MCF 10A (cell line): ENCODE results near the gene TRAPPC4. TPM values are rescaled to one million over a fixed set of nuclear protein-coding genes. Genes with fewer than 3 reads are reported as not detected.

Experiments used
- BruUV-seq: library from RNA; stranded (reverse); fragments of 400-500 nt; replicated peaks from 2 replicates; lab custom pipeline; 2021; lab: Mats Ljungman, UMichigan
- CTCF ChIA-PET: fragments of 300-600 bp; sonication (Branson Sonifier 250); formaldehyde crosslinking; extraction: SDS; loops from one replicate; lab custom pipeline; 2021; ENCODE audit warnings: antibody characterized with exemption, inconsistent platforms; lab: Yijun Ruan, JAX
- POLR2A ChIA-PET: fragments of 300-600, 350-650 bp; sonication (Branson Sonifier 250); formaldehyde crosslinking; extraction: SDS; loops from one replicate; lab custom pipeline; 2020; ENCODE audit warnings: antibody characterized with exemption, inconsistent platforms; lab: Yijun Ruan, JAX
- DNase-seq: peaks from one replicate; pipeline ENCODE4 v3.0.0-alpha.2; 2018; ENCODE audit not compliant: unreplicated experiment
- H3K27ac Mint-ChIP-seq: one replicate; pipeline ENCODE4 v1.8.0; 2022; ENCODE audit warnings: mild to moderate bottlenecking, low read depth, mixed read lengths; ENCODE audit not compliant: unreplicated experiment
- H3K27me3 Mint-ChIP-seq: one replicate; pipeline ENCODE4 v1.8.0; 2022; ENCODE audit warnings: mixed read lengths; ENCODE audit not compliant: insufficient read depth, unreplicated experiment
- H3K36me3 Mint-ChIP-seq: one replicate; pipeline ENCODE4 v1.8.0; 2022; ENCODE audit warnings: mild to moderate bottlenecking, moderate library complexity, mixed read lengths; ENCODE audit not compliant: insufficient read depth, unreplicated experiment
- H3K4me1 Mint-ChIP-seq: one replicate; pipeline ENCODE4 v1.8.0; 2022; ENCODE audit warnings: mixed read lengths; ENCODE audit not compliant: insufficient read depth, unreplicated experiment
- H3K4me3 Mint-ChIP-seq: one replicate; pipeline ENCODE4 v1.8.0; 2022; ENCODE audit warnings: mild to moderate bottlenecking, moderate library complexity, mixed read lengths; ENCODE audit not compliant: unreplicated experiment
- H3K9me3 Mint-ChIP-seq: one replicate; pipeline ENCODE4 v1.8.0; 2022; ENCODE audit warnings: mixed read lengths; ENCODE audit not compliant: unreplicated experiment
- CTCF ChIP-seq: fragments of 200-600 bp; IDR thresholded peaks from one replicate; pipeline ENCODE4 v1.8.0; 2022; ENCODE audit warnings: antibody characterized with exemption, mild to moderate bottlenecking; ENCODE audit not compliant: unreplicated experiment
- intact Hi-C: fragments of 100-400 bp; cut with micrococcal nuclease; formaldehyde crosslinking; loops from 2 replicates; pipeline ENCODE4 v1.14.1; 2022
- total RNA-seq: library from RNA; stranded (reverse); gene quantifications from 2 replicates; pipeline ENCODE4 v1.2.3, GENCODE V29; 2022

Gene TRAPPC4
- total RNA-seq, 1 experiment from 2014 or later, result 78.6 TPM

- H3K9me3 Mint-ChIP-seq, result no peaks in the 10 kb centered on the region
- H3K4me1 Mint-ChIP-seq, result no peaks in the 10 kb centered on the region
- BruUV-seq, result no TSS peak
- ChIA-PET POLR2A (interaction anchor here (14.9 to 15.1 kb wide), 2 partner anchors 6 to 7 kb away, joined by 286 read pairs; partner anchors contain the start of genes CENATAC, RPS25 and TRAPPC4), CTCF (no interaction called here)
- TF ChIP-seq CTCF, result no peak
- no peaks in the 10 kb centered on the region for H3K27me3 Mint-ChIP-seq
- intact Hi-C loops, result no loop called here
- H3K36me3 Mint-ChIP-seq, result peaks cover 84% of the 10 kb centered on the region
- H3K27ac Mint-ChIP-seq, result no peak overlapping the region
- no peak overlapping the region for H3K4me3 Mint-ChIP-seq
- no peak for DNase-seq
These were observed 11.9 kb upstream of the TRAPPC4 start for GRCh38 chr11:119006656-119007055.

- TF ChIP-seq CTCF, result no peak
- Mint-ChIP-seq H3K27me3 (no peaks in the 10 kb centered on the region), H3K4me3 (no peak overlapping the region), H3K4me1 (peaks cover 14% of the 10 kb centered on the region), H3K9me3 (no peaks in the 10 kb centered on the region), H3K27ac (no peak overlapping the region), H3K36me3 (peaks cover 84% of the 10 kb centered on the region)
- CTCF ChIA-PET, result interaction anchor here (0.6 to 1.7 kb wide), 3 partner anchors 10 to 873 kb away, joined by 3 to 6 read pairs (median 3); no protein-coding TSS in a partner anchor
- POLR2A ChIA-PET, result interaction anchor here (0.7 to 15.1 kb wide), 3 partner anchors 8 to 19 kb away, joined by 3 to 286 read pairs (median 3); partner anchors contain the start of genes CENATAC and SLC37A4
- no peak for DNase-seq
- intact Hi-C loops, result no loop called here
- no TSS peak for BruUV-seq
These were observed 7.0 kb upstream of the TRAPPC4 start for GRCh38 chr11:119011476-119012053.

DNA sequence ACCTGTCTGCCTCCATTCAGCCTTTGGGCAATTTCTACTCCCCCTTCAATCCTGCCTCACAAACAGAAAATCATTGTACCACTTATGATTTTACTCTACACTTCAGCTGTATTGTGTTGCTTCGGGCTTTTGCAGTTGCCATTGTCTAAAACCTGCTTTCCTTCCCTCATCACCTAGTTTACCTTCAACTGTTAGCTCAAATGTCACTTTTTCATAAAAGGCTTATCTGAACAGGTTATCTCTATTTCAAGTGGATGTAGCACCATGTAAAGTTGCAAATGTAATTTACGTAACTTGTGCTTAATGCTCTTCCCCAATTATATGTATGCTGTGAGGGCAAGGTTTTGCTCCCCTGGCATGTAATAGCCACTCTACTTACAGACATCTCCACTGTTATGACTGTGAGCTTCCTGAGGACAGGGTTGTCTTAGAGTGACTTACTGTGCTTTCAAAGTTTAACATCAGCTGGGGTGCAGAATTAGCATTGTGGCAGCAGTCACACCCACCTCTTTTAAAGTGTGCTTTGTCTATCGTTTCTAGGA lies 5.9 kb upstream of the TRAPPC4 start:
- Mint-ChIP-seq H3K4me1 (peaks cover 16% of the 10 kb centered on the region), H3K27ac (no peak overlapping the region), H3K4me3 (no peak overlapping the region), H3K9me3 (no peaks in the 10 kb centered on the region), H3K27me3 (no peaks in the 10 kb centered on the region), H3K36me3 (peaks cover 84% of the 10 kb centered on the region)
- no TSS peak for BruUV-seq
- POLR2A ChIA-PET, result interaction anchor here (0.7 to 15.1 kb wide), 3 partner anchors 12 to 90 kb away, joined by 3 to 286 read pairs (median 3); partner anchors contain the start of genes CENATAC and SLC37A4
- TF ChIP-seq CTCF, result no peak
- intact Hi-C loops, result no loop called here
- DNase-seq, result no peak
- CTCF ChIA-PET, result interaction anchor here (0.6 to 1.7 kb wide), 3 partner anchors 9 to 354 kb away, joined by 3 to 6 read pairs (median 4); no protein-coding TSS in a partner anchor

DNA sequence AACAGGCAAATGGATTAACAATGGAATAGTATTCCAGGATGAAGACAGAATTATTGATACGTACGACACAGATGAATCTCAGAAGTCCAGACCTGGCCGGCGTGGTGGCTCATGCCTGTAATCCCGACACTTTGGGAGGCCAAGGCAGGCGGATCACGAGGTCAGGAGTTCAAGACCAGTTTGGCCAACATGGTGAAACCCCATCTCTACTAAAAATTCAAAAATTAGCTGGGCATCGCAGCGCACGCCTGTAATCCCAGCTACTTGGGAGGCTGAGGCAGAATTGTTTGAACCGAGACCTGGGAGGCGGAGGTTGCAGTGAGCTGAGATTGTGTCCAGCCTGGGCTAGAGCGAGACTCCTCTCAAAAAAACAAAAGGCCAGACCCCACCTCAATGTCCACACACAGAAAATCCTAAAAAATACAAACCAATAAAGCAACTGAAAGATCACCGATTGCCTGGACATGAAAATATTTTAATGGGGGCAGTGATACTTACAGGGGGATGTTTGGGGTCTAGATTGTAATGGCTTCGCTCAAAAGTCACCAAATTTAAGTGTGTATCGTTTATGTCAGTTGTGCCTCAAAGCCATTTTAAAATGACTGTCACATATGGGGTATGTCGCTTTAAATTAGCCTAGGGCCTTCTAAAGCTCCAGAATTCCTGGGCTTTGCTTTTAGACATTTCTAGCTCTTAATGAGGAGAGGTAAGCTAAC lies 4.2 kb upstream of the TRAPPC4 start:
- Mint-ChIP-seq H3K27ac (no peak overlapping the region), H3K27me3 (no peaks in the 10 kb centered on the region), H3K36me3 (peaks cover 75% of the 10 kb centered on the region), H3K4me3 (no peak overlapping the region), H3K4me1 (peaks cover 16% of the 10 kb centered on the region), H3K9me3 (no peaks in the 10 kb centered on the region)
- no TSS peak for BruUV-seq
- ChIA-PET POLR2A (interaction anchor here (0.6 to 15.1 kb wide), 8 partner anchors 9 to 320 kb away, joined by 3 to 286 read pairs (median 4); partner anchors contain the start of genes CENATAC, DPAGT1 and RNF26), CTCF (interaction anchor here (0.6 to 1.8 kb wide), 8 partner anchors 11 to 422 kb away, joined by 3 to 10 read pairs (median 4); partner anchors contain the start of genes SLC37A4 and UPK2)
- intact Hi-C loops, result no loop called here
- no peak for TF ChIP-seq CTCF
- no peak for DNase-seq
